ENCODE data around the gene FTO.
"Not testable (repeated sequence)": the region's sequence is repeated elsewhere in the genome, so short reads cannot be mapped to it uniquely, and the experiment has no call there.

DNA sequence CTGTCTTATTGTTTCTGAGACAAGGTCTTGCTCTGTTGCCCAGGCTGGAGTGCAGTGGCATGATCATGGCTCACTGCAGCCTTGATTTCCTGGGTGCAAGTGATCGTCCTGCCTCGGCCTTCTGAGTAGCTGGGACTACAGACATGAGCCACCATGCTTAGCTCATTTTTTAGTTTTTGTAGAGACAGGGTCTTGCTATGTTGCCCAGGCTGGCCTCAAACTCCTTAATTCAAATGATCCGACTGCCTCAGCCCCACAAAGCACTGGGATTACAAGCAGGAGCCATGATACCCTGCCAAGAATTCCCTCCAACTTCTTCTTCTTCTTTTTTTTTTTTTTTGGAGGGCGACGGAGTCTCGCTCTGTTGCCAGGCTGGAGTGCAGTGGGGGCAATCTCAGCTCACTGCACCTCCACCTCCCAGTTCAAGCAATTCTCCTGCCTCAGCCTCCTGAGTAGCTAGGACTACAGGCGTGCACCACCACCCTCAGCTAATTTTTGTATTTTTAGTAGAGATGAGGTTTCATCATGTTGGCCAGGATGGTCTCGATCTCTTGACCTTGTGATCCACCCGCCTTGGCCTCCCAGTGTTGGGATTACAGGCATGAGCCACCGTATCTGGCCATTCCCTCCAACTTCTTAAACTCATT is 477.9 kb downstream of the FTO start:
- TF ChIP-seq EZH2 (IDR thresholded peaks at IDR 0.05; ENCODE audit: borderline replicate concordance, insufficient read depth, low read length, poor library complexity, severe bottlenecking); MXI1 (conservative IDR thresholded peaks at IDR 0.05; ENCODE audit: poor library complexity, severe bottlenecking); SMC3 (conservative IDR thresholded peaks at IDR 0.05; ENCODE audit: poor library complexity); POLR2AphosphoS5 (IDR thresholded peaks at IDR 0.05); TAF1 (IDR thresholded peaks at IDR 0.05; ENCODE audit: low read depth); EP300 (conservative IDR thresholded peaks at IDR 0.05; ENCODE audit: poor library complexity, severe bottlenecking); RAD21 (conservative IDR thresholded peaks at IDR 0.05): not testable (repeated sequence)
- TF ChIP-seq, protein P1, sequence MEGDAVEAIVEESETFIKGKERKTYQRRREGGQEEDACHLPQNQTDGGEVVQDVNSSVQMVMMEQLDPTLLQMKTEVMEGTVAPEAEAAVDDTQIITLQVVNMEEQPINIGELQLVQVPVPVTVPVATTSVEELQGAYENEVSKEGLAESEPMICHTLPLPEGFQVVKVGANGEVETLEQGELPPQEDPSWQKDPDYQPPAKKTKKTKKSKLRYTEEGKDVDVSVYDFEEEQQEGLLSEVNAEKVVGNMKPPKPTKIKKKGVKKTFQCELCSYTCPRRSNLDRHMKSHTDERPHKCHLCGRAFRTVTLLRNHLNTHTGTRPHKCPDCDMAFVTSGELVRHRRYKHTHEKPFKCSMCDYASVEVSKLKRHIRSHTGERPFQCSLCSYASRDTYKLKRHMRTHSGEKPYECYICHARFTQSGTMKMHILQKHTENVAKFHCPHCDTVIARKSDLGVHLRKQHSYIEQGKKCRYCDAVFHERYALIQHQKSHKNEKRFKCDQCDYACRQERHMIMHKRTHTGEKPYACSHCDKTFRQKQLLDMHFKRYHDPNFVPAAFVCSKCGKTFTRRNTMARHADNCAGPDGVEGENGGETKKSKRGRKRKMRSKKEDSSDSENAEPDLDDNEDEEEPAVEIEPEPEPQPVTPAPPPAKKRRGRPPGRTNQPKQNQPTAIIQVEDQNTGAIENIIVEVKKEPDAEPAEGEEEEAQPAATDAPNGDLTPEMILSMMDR (IDR thresholded peaks at IDR 0.05; ENCODE audit: poor library complexity, severe bottlenecking), result not testable (repeated sequence)
- TF ChIP-seq, protein P2, sequence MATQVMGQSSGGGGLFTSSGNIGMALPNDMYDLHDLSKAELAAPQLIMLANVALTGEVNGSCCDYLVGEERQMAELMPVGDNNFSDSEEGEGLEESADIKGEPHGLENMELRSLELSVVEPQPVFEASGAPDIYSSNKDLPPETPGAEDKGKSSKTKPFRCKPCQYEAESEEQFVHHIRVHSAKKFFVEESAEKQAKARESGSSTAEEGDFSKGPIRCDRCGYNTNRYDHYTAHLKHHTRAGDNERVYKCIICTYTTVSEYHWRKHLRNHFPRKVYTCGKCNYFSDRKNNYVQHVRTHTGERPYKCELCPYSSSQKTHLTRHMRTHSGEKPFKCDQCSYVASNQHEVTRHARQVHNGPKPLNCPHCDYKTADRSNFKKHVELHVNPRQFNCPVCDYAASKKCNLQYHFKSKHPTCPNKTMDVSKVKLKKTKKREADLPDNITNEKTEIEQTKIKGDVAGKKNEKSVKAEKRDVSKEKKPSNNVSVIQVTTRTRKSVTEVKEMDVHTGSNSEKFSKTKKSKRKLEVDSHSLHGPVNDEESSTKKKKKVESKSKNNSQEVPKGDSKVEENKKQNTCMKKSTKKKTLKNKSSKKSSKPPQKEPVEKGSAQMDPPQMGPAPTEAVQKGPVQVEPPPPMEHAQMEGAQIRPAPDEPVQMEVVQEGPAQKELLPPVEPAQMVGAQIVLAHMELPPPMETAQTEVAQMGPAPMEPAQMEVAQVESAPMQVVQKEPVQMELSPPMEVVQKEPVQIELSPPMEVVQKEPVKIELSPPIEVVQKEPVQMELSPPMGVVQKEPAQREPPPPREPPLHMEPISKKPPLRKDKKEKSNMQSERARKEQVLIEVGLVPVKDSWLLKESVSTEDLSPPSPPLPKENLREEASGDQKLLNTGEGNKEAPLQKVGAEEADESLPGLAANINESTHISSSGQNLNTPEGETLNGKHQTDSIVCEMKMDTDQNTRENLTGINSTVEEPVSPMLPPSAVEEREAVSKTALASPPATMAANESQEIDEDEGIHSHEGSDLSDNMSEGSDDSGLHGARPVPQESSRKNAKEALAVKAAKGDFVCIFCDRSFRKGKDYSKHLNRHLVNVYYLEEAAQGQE (IDR thresholded peaks at IDR 0.05; ENCODE audit: borderline replicate concordance), result not testable (repeated sequence)

Measured in neural cell (in vitro differentiated cells).